Hepatic stellate cell (primary cell): Measurements from ENCODE around the gene CEBPG.
A peak's percentile ranks its signal among the peaks of the same experiment; 100 is the strongest.

ENCODE experiments used
- DNase-seq: peaks from one replicate; pipeline ENCODE4 v3.0.0; 2011; ENCODE audit warnings: low spot score

The CEBPG gene

GRCh38 chr19:33350538-33351309, 22.8 kb upstream of the CEBPG start:
- no peak for DNase-seq

GRCh38 chr19:33355535-33355934, 18.0 kb upstream of the CEBPG start:
- DNase-seq = no peak

- DNase-seq = no peak
Measured at GRCh38 chr19:33357556-33357955, 16.0 kb upstream of the CEBPG start.

- no peak for DNase-seq
Measured at GRCh38 chr19:33358408-33358807, 15.1 kb upstream of the CEBPG start.

- DNase-seq = no peak
Measured at GRCh38 chr19:33359581-33359980, 13.9 kb upstream of the CEBPG start.

GRCh38 chr19:33362508-33363228, 10.8 kb upstream of the CEBPG start:
- DNase-seq = no peak

GRCh38 chr19:33363476-33363875, 10.0 kb upstream of the CEBPG start:
- DNase-seq = no peak

- no peak for DNase-seq
Measured at GRCh38 chr19:33365691-33366090, 7.8 kb upstream of the CEBPG start.

- DNase-seq = no peak
Measured at GRCh38 chr19:33366127-33366526, 7.4 kb upstream of the CEBPG start.

GRCh38 chr19:33366897-33367296, 6.6 kb upstream of the CEBPG start:
- DNase-seq = no peak

- DNase-seq = peak; percentile 19
Measured at GRCh38 chr19:33368074-33368864, 5.2 kb upstream of the CEBPG start.

GRCh38 chr19:33370783-33371182, 2.7 kb upstream of the CEBPG start:
- no peak for DNase-seq

- peak; percentile 20 for DNase-seq
Measured at GRCh38 chr19:33374236-33374714, 766 bp downstream of the CEBPG start.

GRCh38 chr19:33375156-33375836, 1.8 kb downstream of the CEBPG start:
- no peak for DNase-seq

- no peak for DNase-seq
Measured at GRCh38 chr19:33375837-33376159, 2.3 kb downstream of the CEBPG start.

GRCh38 chr19:33376423-33376822, 2.9 kb downstream of the CEBPG start:
- DNase-seq = peak; percentile 74

- no peak for DNase-seq
Measured at GRCh38 chr19:33376941-33377557, 3.5 kb downstream of the CEBPG start.

- DNase-seq = no peak
Measured at GRCh38 chr19:33377586-33378475, 4.3 kb downstream of the CEBPG start.

GRCh38 chr19:33379151-33379829, 5.8 kb downstream of the CEBPG start:
- DNase-seq = no peak

- no peak for DNase-seq
Measured at GRCh38 chr19:33381101-33381500, 7.6 kb downstream of the CEBPG start.
